Measurements from ENCODE around the gene GYPC. TPM values are rescaled to one million over a fixed set of nuclear protein-coding genes. Genes with fewer than 3 reads are reported as not detected.

Gene GYPC
- total RNA-seq, 1 experiment from 2014 or later: 28.1 TPM

GRCh38 chr2:126663184-126663963, 7.4 kb downstream of the GYPC start:
- ChIA-PET POLR2A (no interaction called here), CTCF (interaction anchor here (1.2 kb wide), 1 partner anchor 23 kb away, joined by 3 read pairs; no protein-coding TSS in a partner anchor)
- ATAC-seq: no peak
- no peaks in the 10 kb centered on the region for H3K27me3 Mint-ChIP-seq (ENCODE audit: low read depth)
- H3K4me1 Mint-ChIP-seq: peaks cover 23% of the 10 kb centered on the region
- no peaks in the 10 kb centered on the region for H3K36me3 Mint-ChIP-seq
- DNase-seq (ENCODE audit: low spot score): no peak
- TF ChIP-seq ZNF416 (CRISPR knock-in tag; IDR thresholded peaks at IDR 0.05) (no peak), ATF2 (CRISPR knock-in tag; IDR thresholded peaks at IDR 0.05; ENCODE audit: borderline replicate concordance, low read depth) (no peak), STAT6 (CRISPR knock-in tag; conservative IDR thresholded peaks at IDR 0.05; ENCODE audit: low read depth) (no peak), NFE2L1 (CRISPR knock-in tag; IDR thresholded peaks at IDR 0.05) (no peak), TCF7 (CRISPR knock-in tag; IDR thresholded peaks at IDR 0.05; ENCODE audit: low read depth) (no peak), ZNF396 (CRISPR knock-in tag; IDR thresholded peaks at IDR 0.05; ENCODE audit: borderline replicate concordance) (no peak), ZNF423 (CRISPR knock-in tag; IDR thresholded peaks at IDR 0.05) (no peak), ZNF317 (CRISPR knock-in tag; IDR thresholded peaks at IDR 0.05; ENCODE audit: borderline replicate concordance, low read depth) (no peak), ZNF263 (CRISPR knock-in tag; IDR thresholded peaks at IDR 0.05; ENCODE audit: low read depth) (no peak), NR1H2 (CRISPR knock-in tag; IDR thresholded peaks at IDR 0.05) (no peak), JAZF1 (CRISPR knock-in tag; IDR thresholded peaks at IDR 0.05) (no peak), ATF3 (CRISPR knock-in tag; conservative IDR thresholded peaks at IDR 0.05) (no peak), GTF2I (CRISPR knock-in tag; conservative IDR thresholded peaks at IDR 0.05) (no peak), TEAD4 (CRISPR knock-in tag; IDR thresholded peaks at IDR 0.05) (no peak), HMGXB4 (CRISPR knock-in tag; IDR thresholded peaks at IDR 0.05) (no peak), NFATC4 (CRISPR knock-in tag; IDR thresholded peaks at IDR 0.05) (no peak), ARID4B (CRISPR knock-in tag; IDR thresholded peaks at IDR 0.05; ENCODE audit: borderline replicate concordance) (no peak), CREM (CRISPR knock-in tag; IDR thresholded peaks at IDR 0.05) (no peak)
- no peaks in the 10 kb centered on the region for H3K9me3 Mint-ChIP-seq
- H3K27ac Mint-ChIP-seq: no peak overlapping the region
- no peak overlapping the region for H3K4me3 Mint-ChIP-seq
